HG03565 (cell line): ENCODE measurements around the gene CCNL2.
"Not testable (repeated sequence)": the region's sequence is repeated elsewhere in the genome, so short reads cannot be mapped to it uniquely, and the experiment has no call there.

Experiments used
- ATAC-seq: cut with Tn5 transposase; IDR thresholded peaks from one replicate; pipeline ENCODE4 v1.9.1; 2021; ENCODE audit warnings: mild to moderate bottlenecking, moderate library complexity; ENCODE audit not compliant: unreplicated experiment

CCNL2 gene

DNA sequence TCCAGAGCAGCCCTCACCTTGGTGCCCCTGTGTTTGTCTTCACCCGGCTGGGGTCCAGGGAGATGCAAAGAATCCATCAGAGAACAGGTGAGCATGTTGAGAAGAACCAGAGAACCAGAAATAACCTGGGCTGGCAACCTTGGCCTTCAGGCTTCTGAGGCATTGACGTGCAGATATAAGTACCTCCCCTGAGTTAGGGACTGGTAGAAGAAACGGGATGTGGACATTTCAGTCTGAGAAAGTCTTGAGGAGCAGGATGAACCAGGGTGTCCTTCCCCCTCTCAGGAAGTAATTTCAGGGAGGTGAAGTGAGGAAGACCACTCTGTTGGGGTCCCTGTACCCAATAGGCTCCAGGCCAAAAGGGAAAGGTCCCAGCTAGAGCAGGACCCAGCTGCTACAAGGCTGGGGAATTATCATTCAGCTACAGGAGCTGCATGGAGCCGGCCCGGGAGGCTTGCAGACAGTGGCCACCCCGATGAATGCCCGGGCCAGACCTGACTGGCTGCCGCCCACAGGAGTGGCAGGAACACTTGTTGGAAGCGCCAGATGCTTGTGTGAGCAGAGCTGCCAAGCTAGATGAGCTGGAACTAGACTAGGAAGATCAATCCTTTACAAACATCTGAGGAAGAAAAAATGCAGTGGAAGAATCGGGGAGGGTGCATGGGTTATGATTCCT, 22.4 kb downstream of the CCNL2 start:
- ATAC-seq = no peak

DNA sequence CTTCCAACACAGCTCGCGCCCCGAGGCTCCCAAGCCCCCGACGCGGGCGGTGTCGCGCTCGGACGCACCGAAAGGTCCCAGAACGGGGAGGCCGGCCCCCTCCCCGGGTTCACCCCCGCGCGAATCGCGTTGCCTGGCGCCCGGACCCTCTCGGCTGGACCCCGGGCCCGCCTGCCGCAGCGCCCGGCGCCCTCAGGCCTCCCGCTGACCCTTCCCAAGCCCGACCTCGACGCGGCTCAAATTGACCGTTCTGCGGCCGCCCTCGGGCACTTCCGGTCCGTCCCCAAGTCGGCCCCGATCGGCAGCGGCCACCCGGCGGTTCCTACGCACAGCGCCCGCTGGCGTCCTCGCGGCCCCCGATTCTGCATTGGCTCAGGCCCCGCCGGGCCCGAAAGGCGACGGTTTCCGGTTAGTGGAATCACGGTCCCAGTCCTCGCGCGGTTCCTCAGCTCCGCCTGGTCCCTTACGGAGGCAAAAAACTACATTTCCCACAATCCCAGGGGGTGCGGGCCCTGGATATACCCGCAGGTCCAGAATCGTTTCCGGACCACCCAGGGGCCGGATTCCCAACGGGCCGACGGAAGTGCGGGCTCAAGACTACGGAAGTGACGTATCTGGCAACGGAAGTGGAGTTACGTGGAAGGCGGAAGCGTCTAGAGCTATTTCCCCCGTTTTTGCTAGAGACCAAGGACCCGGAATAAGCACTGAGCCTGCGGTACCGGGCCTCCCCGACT, 24.0 kb downstream of the CCNL2 start, which contains the start of gene AURKAIP1:
TSS of gene AURKAIP1 (minus strand) at position 279 of the 734 bp plus-strand sequence. CDS start 451 bp downstream, outside the sequence.
- ATAC-seq = peak; percentile 86

DNA sequence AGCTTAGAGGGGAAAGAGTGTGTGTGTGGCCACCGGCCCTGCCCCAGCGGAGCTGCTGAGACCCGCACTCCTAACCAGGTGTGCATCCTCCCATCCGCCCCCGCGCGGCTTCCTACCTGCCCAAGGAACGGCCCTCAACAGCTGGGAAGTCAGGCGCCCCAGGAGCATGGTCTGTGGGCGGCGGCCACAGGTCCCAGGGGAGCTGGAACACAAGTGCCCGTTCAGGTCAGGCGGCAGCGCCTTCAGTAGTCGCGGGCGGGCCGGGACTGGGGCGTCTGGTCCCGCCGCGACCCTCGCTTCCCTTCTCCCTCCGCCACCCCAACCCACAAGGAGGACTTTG, 24.6 kb downstream of the CCNL2 start:
- ATAC-seq = peak; percentile 1

DNA sequence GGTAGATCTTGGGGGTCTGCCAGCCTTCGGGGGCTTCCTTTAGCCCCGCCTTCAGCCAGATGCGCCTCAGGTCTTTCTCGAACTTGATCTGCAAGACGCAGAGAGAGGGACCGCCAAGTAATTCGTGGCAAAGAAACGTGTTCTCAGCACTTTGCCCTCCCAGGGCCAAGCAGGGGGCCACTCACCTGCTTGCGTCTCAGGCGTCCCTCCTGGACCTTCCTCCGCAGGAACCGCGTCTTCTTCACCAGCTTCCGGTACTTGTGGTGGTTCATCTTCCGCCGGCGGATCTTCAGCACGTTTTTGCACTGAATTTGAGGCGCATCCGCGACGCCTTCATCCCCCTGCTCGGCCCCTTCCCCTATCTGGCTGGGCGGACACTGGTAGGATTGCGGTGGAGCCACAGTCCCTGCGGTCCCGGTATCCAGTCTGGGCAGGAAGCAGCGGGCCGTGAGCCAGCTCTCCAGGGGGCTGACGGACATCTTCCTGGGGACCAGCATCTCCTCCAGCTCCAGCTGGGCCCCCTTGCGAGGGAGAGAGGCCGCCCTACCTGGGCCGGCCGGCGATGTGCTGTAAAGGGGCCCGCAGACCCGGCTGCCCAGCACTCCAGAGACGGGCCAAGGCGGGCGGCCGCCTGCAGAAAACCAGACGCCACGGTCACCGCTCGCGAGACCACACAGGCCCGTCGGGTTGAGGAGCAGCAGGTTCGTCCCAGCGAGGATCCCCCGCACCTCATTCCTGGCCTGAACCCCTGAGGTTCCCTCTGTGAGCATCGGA, 25.1 kb downstream of the CCNL2 start:
- ATAC-seq = no peak

DNA sequence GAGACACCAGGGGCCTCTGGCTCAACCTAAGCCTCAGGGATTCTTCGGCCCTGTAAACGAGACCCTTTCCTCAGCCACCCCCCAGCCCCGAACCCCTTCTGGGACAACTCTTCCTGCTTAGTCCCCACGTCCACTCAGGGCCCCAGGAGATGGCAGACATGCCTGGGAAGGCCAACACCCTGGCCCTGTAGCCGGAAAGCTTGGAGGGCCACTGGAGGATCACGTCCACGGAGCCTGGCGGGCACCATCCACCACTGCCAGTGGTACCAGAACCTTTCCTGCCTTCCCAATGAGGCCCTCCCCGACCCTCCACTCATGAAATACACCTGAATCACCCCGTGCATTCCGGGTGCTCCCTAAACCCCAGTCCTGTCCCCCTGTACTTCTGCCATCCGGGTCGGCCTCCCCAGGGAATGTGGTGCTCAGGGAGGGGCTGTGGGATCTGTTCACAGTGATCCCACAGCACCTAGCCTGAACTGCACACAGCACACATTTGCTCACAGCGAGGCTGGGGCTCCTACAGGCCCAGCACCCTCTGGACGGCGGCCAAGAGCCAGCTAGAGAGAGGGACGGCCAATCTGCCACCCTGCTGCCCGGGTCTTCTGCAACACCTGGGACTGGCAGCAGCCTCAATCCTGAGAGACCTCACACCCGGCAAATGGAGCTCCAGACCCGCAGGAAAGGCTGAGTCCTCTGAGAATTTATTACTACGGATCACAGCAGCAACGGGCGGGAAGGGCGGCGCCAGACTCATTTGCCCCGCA, 25.9 kb downstream of the CCNL2 start:
- no peak for ATAC-seq

DNA sequence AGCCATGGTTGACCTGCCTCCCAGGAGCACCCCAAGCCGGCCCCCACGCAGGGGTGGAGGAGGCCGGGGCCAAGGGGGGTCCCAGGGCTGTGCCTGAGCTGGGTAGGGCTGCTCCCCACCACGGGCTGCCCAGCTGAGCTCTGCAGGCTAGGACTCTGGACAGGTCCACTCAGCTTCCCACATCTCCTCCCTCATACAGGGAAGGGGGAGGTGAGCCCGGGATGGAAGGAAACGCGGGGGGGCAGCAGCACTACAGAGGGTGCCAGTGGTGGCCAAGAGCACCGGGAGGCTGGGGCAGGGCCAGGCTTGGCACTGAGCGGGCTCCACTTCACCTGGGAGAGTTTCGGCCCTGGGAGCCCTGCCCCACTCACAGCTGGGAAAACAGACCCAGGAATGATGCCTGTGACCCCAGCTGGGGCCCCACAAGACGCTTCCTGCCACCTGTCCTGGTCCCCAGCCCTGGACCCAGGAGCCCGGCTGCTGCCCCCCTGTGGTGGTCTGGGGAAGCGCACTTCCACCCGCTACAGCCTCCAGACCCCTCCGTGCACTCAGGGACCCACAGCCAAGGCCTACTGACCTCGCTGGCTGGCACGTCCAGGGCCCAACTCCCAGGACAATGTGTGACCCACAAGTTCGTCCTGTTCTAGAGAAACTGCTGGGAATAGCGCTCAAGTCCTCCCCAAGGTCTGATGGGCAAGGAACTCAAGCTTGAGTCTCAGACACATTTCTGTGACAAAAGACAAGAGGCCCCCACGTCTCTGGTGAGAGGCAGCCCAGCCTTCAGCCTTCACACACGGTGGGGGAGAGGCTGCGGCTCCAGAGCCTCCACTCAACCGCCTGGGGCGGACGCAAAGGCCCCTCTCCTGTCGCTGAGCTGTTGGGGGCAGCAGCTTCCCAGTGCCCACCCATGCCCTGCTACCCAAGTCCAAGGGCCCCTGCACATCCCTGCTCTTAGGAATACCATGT, 27.1 kb downstream of the CCNL2 start:
- ATAC-seq = no peak

DNA sequence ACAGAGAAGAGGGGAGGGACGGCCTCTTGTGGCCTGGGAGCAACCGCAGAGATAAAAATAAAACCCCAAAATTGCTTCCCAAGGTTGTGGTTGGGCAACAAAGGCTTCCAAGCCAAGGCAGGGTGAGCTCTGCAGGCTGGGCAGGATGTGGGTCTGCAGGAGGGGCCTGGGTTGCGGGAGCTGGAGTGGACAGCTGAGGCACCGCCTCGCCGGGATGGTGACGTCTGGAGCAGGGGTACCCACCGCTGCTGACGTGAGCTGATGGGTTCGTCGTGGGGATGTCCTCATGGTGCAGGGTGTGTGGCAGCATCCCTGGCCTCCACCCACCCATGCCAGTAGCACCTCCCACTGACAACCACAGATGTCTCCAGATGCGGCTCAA, 27.8 kb downstream of the CCNL2 start:
- ATAC-seq = no peak

DNA sequence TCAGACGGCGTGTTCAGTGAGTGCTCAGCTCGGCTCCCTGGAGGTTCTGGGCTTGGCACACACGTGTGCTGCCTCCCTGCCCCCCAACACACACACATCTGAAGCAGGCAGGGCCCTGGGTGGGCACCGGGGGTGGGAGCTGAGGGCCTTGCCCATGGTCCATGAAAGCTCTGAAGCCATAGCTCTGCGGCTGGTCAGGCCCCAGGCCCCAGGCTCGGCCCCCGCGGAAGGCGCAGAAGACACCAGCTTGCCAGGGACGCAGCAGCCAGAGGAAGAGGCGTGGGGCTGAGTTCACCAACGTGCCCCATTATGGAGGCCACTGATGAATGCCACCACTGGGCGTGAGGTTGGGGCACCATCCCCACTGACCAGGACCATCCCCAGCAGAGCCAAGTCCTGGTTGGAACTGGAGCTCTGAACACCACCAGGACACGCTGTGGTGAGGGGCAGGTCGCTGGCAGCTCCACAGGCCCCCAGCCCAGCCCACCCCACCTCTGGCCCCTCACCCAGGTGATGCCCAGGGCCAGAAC, 28.3 kb downstream of the CCNL2 start:
- no peak for ATAC-seq

DNA sequence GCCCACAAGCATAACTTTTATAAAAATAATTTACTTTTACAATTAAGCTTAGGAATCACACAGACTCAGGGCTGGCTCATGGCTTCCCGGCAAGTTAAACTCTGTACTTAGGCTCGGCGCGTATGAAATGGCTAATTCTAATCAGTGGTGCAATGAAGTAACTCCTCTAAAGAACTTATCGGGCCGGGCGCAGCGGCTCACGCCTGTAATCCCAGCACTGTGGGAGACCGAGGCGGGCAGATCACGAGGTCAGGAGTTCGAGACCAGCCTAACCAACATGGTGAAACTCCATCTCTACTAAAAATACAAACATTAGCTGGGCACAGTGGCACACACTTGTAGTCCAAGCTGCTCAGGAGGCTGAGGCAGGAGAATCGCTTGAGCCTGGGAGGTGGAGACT, 29.0 kb downstream of the CCNL2 start:
- ATAC-seq = not testable (repeated sequence)

DNA sequence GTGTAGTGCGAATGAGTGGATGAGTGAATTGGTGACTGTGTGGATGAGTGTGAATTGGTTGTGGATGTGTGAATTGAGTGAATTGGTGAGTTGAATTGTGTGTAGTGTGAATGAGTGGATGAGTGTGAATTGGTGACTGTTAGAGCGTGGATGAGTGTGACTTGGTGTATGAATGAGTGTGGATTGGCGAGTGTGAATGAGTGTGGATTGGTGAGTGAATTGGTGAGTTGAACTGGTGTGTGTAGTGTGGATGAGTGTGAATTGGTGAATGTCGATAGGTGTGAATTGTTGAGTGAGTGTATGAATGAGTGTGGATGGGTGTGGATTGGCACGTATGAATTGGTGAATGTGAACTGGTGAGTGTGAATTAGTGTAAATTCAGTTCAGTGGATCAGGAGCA, 31.8 kb downstream of the CCNL2 start:
- no peak for ATAC-seq

DNA sequence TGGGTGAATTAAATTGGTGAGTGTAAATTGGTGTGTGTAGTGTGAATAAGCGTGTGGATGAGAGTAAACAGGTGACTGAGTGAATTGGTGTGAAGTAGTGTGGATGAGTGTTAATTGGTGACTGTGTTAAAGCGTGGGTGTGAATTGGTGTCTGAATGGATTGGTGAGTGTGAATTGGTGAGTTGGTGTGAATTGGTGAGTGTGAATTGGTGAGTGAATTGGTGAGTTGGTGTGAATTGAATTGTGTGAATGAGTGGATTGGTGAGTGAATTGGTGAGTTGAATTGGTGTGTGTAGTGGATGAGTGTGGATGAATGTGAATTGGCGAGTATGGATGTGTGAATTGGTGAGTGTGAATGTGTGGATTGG, 32.5 kb downstream of the CCNL2 start:
- no peak for ATAC-seq

DNA sequence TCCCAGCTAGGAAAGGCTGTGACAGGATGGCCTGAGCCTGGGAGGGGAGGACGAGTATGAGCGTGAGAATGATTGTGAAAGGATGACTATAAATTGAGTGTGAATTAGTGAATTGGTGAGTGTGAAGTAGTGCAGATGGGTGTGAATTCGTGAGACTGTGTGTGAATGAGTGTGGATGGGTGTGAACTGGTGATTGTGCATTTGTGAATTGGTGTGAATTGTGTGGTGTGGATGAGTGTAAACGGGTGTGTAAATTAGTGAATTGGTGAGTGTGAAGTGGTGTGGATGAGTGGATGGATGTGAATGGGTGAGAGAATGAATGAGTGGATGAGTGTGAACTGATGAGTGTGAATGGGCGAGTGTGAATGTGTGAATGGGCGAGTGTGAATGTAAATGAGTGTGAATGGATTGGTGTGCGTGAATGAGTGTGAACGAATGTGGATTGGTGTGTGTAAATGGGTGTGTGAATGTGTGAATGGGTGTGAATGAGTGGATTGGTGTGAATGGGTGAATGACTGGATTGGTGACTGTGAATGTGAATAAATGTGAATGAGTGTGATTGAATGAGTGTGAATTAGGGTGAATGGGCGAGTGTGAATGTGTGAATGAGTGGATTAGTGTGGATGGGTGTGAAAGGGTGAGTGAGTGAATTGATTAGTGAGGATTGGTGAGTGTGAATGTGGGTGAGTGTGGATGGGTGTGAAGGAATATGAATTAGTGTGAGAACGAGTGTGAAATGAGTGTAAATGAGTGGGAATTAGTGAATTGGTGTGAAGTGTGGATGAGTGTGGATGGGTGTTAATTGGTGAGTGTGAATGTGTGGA, 33.0 kb downstream of the CCNL2 start:
- no peak for ATAC-seq

DNA sequence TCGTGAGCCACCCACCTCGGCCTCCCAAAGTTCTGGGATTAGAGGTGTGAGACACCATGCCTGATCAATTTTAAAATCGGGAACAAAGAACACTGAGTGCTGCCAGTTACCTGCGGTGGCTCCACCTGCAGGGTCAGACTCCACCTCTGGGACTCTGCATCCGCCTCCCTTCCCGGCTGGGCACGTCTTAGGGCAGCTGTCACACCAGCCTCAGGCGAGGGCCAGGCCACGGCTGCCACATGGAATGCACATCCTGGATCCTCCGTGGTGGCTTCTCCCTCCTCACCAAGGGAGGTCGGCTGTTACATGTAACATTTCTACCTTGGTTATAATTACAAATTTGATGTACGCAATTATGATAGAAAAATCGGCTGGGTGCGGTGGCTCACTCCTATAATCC, 34.9 kb downstream of the CCNL2 start:
- ATAC-seq = no peak

DNA sequence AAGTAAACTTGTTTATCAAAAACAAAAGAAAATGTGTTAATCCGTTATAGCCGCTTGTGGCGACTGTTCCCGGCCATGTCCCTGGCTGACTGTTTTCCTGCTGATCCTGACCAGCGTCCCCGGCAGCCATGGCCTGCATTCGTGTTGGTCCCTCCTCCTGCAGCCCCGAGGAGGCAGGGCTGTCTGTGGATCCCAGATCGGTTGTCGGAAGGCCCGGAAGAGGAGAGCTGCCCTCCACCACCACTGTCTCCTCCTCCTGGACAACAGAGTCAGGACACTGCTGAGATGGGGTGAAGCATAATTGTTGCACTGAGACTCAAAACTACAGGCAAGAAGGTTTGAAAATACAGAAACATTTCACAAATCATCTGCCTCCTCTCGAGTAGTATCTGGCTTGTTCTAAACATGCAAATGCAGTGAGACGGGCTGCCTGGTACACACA, 37.1 kb downstream of the CCNL2 start:
- no peak for ATAC-seq

DNA sequence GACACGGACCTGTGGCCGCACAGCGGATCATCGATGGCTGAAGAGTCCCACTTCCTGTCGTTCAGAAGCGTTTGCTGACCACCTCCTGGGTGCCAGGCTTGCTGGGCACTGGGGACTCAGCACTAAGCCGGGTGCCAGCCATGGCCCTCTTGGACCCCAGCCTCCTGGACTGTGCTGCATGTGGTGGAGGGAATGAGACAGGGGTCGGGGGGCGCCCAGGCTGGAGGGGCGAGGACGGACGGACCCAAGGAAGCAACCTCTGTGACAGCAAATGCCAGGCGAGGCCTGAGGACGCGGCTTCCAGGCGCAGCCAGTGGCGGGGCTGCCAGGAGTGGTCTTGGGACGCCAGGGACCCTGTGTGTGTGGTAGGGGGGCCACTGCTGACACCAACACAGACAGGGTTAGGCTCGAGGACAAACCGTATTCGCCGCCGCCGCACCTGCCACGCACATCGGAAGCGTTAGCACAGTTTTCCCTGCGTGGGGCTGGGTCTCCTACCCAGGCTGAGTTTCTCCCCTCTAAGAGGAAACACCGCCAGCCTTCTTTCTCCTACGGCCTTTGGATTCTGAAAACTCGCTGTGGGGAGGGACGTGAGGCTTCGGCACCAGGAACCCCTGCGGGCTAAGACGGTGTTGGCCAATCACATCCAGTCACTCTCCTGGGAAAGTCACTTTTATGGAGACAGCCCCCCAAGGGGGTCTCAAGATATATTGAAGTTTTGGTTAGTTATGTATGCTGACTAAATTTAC, 37.7 kb downstream of the CCNL2 start:
- no peak for ATAC-seq

DNA sequence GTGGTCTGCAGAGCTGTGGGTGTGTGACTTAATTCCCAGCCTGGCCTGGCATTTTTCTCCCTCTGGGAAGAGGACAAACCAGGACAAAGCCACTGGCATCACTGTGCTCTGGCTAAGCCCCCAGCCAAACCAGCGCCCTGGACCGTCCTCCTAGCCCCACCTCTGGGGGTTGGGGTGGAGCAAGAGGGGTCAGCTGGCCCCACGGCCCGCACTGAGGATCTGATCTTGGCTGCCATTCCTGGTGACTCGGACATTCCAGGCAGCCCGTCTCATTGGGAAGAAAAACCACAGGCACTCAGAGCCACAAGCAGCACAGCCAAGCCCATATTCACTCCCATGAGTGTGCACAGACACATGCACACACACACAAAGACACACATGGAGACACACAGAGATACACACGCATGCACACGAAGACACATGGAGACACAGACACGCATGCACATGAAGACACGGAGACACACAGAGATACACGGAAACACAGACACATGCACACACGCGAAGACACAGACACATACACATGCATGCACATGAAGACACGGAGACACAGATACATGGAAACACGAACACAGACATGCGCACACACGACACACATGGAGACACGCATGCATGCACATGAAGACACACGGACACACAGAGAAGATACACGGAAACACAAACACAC, 38.5 kb downstream of the CCNL2 start:
- ATAC-seq = no peak

DNA sequence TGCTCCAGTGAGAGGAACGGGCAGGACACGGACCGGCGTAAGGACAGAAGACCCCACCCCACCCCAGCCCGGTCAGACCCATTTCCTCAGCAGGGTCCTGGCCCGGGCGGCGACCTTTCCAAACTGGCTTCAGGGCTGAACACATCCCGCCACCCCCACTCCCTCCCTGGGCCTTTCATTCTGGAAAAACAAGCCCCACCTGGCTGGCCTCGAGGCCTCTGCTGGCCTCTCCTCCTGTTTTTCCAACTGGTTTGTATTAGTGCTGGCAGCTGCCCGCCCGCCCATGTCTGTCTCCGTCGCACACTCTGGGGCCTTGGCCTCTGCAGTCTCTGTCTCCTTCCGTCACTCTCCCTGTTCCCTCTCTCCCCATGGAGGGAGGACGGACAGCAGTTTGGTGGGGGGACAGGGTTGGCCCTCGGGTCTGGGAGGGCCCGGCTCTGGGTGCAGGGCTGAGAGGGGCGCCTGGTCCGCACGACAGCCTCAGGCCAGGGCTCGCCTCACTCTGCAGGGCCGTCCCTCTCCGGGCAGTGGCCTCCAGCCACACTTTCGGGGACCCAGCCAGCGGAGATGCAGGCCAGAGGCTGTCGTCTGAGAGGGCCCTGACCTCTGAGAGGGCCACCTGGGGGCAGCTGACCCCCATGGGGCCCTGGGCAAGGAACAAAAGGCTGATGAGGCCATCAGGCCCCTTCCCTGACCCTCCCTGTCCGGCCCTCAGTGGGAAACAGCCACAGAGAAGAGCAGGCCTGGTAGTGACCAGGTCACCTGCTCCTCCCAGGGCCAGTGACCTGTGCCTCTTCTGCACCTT, 39.3 kb downstream of the CCNL2 start:
- no peak for ATAC-seq
